Panc1 (cell line): ENCODE results near the gene CPZ. TPM values are rescaled to one million over a fixed set of nuclear protein-coding genes. Genes with fewer than 3 reads are reported as not detected.

Source experiments
- ATAC-seq: fragments of 200-7000 bp; cut with Tn5 transposase; 2 replicates; pipeline ENCODE4 v1.9.1; 2020; ENCODE audit warnings: mild to moderate bottlenecking, moderate library complexity
- BruUV-seq: library from RNA; stranded (reverse); fragments of 400-500 nt; replicated peaks from 2 replicates; lab custom pipeline; 2021; lab: Mats Ljungman, UMichigan
- CTCF ChIA-PET: fragments of 300-600 bp; sonication (Branson Sonifier 250); formaldehyde crosslinking; loops from one replicate; lab custom pipeline; 2022; ENCODE audit warnings: antibody characterized with exemption; lab: Charles Lee
- POLR2A ChIA-PET: fragments of 300-600 bp; sonication (Branson Sonifier 250); formaldehyde crosslinking; loops from one replicate; lab custom pipeline; 2022; ENCODE audit warnings: antibody characterized with exemption; lab: Charles Lee
- DNase-seq: peaks from one replicate; pipeline ENCODE4 v3.0.0-alpha.2; 2010; ENCODE audit warnings: low read depth, low spot score
- H3K27ac ChIP-seq: 2 replicates; pipeline ENCODE4 v1.5.1; 2011; ENCODE audit warnings: mild to moderate bottlenecking, low read length, inconsistent platforms
- H3K27me3 ChIP-seq: fragments of 200-500 bp; sonication (Bioruptor generic); 2 replicates; pipeline ENCODE4 v1.6.0; 2014; ENCODE audit warnings: low read length, inconsistent platforms; ENCODE audit not compliant: control insufficient read depth, insufficient read depth
- H3K36me3 ChIP-seq: fragments of 200-500 bp; sonication (Bioruptor generic); 2 replicates; pipeline ENCODE4 v1.5.1; 2014; ENCODE audit warnings: inconsistent platforms, mild to moderate bottlenecking, low read length, moderate library complexity; ENCODE audit not compliant: control insufficient read depth, insufficient read depth
- H3K4me1 ChIP-seq: 2 replicates; pipeline ENCODE4 v1.5.1; 2011; ENCODE audit warnings: inconsistent platforms, mild to moderate bottlenecking, low read length, moderate library complexity; ENCODE audit not compliant: control insufficient read depth, insufficient read depth
- H3K4me3 ChIP-seq, 2 experiments: 2 replicates each; pipeline ENCODE4 v1.5.1; 2011 to 2012; ENCODE audit warnings: low read depth in 2 of 2, low read length in 2 of 2, mild to moderate bottlenecking in 2 of 2, inconsistent platforms in 1 of 2, moderate library complexity in 1 of 2
- H3K9me3 ChIP-seq: fragments of 200-500 bp; sonication (Bioruptor generic); 2 replicates; pipeline ENCODE4 v1.5.1; 2014; ENCODE audit warnings: low read depth, mild to moderate bottlenecking, inconsistent platforms, low read length, moderate library complexity; ENCODE audit not compliant: control insufficient read depth, insufficient read depth
- CTCF ChIP-seq: fragments of 450-650 bp; IDR thresholded peaks from 2 replicates; pipeline ENCODE4 v1.5.1; 2017; ENCODE audit warnings: mild to moderate bottlenecking
- POLR2AphosphoS5 ChIP-seq: IDR thresholded peaks from 2 replicates; pipeline ENCODE4 v1.6.1; 2012; ENCODE audit warnings: mild to moderate bottlenecking, low read depth, low read length, moderate library complexity
- REST ChIP-seq, 2 experiments: IDR thresholded peaks; 2 replicates each; pipeline ENCODE4 v1.6.1; 2011 to 2012; ENCODE audit warnings: low read depth in 2 of 2, control low read depth in 1 of 2, low read length in 1 of 2, mild to moderate bottlenecking in 1 of 2, moderate library complexity in 1 of 2; ENCODE audit not compliant: insufficient read depth in 1 of 2
- SIN3A ChIP-seq: IDR thresholded peaks from 2 replicates; pipeline ENCODE4 v1.6.1; 2012; ENCODE audit warnings: low read depth, mild to moderate bottlenecking, low read length, moderate library complexity, borderline replicate concordance; ENCODE audit not compliant: insufficient read depth
- TCF7L2 ChIP-seq: IDR thresholded peaks from 2 replicates; pipeline ENCODE4 v1.6.1; 2011; ENCODE audit warnings: mild to moderate bottlenecking, low read depth, low read length, inconsistent platforms
- in situ Hi-C: cut with HindIII; loops from 2 replicates; pipeline ENCODE4 v1.10.0; 2016; ENCODE audit warnings: low sequenced_read_pairs, low pct_unique_long_range_greater_than_20kb
- intact Hi-C: fragments of 100-400 bp; cut with micrococcal nuclease; formaldehyde crosslinking; loops from one replicate; pipeline ENCODE4 v1.10.0; 2022; ENCODE audit not compliant: unreplicated experiment
- total RNA-seq: library from RNA; stranded (reverse); gene quantifications from one replicate; pipeline ENCODE4 v1.2.1, GENCODE V29; 2021; ENCODE audit not compliant: unreplicated experiment

The CPZ gene
- total RNA-seq, 1 experiment from 2014 or later, result 0.15 TPM

- no TSS peak for BruUV-seq
- DNase-seq (no peak), ATAC-seq (no peak)
- Histone ChIP-seq H3K27me3 (no peaks in the 10 kb centered on the region), H3K27ac (no peak overlapping the region), H3K36me3 (no peaks in the 10 kb centered on the region), H3K9me3 (no peaks in the 10 kb centered on the region), H3K4me3 (no peak overlapping the region), H3K4me1 (no peaks in the 10 kb centered on the region)
- ChIA-PET POLR2A (interaction anchor here (0.6 kb wide), 1 partner anchor 9 kb away, joined by 8 read pairs; no protein-coding TSS in a partner anchor), CTCF (interaction anchor here (0.7 kb wide), 1 partner anchor 83 kb away, joined by 3 read pairs; no protein-coding TSS in a partner anchor)
- in situ Hi-C loops (no loop called here), intact Hi-C loops (no loop called here)
- TF ChIP-seq TCF7L2, result no peak
- no peak for TF ChIP-seq REST (IDR thresholded peaks at IDR 0.05; ENCODE audit: insufficient read depth in 1 of 2, low read depth in 2 of 2, low read length in 1 of 2)
- no peak for TF ChIP-seq SIN3A
- TF ChIP-seq POLR2AphosphoS5, result no peak
- no peak for TF ChIP-seq CTCF
These were observed 36.0 kb upstream of the CPZ start for GRCh38 chr4:8556341-8557150.

GRCh38 chr4:8557151-8558076 lies 35.2 kb upstream of the CPZ start:
- ATAC-seq (no peak), DNase-seq (no peak)
- H3K9me3 ChIP-seq, result no peaks in the 10 kb centered on the region
- intact Hi-C loops, result no loop called here
- ChIA-PET CTCF (interaction anchor here (0.7 kb wide), 1 partner anchor 82 kb away, joined by 3 read pairs; no protein-coding TSS in a partner anchor), POLR2A (no interaction called here)
- in situ Hi-C loops, result no loop called here
- H3K4me3 ChIP-seq, result no peak overlapping the region
- no peaks in the 10 kb centered on the region for H3K27me3 ChIP-seq
- no TSS peak for BruUV-seq
- no peaks in the 10 kb centered on the region for H3K4me1 ChIP-seq
- no peaks in the 10 kb centered on the region for H3K36me3 ChIP-seq
- H3K27ac ChIP-seq, result no peak overlapping the region
- no peak for TF ChIP-seq SIN3A
- TF ChIP-seq CTCF, result no peak
- no peak for TF ChIP-seq TCF7L2
- no peak for TF ChIP-seq POLR2AphosphoS5
- no peak for TF ChIP-seq REST (IDR thresholded peaks at IDR 0.05; ENCODE audit: insufficient read depth in 1 of 2, low read depth in 2 of 2, low read length in 1 of 2)
